HepG2 (cell line): ENCODE data around the gene PEX14. TPM values are rescaled to one million over a fixed set of nuclear protein-coding genes. Genes with fewer than 3 reads are reported as not detected.

Experiments
- ATAC-seq: fragments of 200-7000 bp; cut with Tn5 transposase; 3 replicates; pipeline ENCODE4 v1.9.1; 2020; ENCODE audit warnings: mild to moderate bottlenecking, moderate library complexity
- BruUV-seq: library from RNA; stranded (reverse); fragments of 400-500 nt; replicated peaks from 2 replicates; lab custom pipeline; 2021; lab: Mats Ljungman, UMichigan
- CTCF ChIA-PET: fragments of 300-600 bp; formaldehyde crosslinking; extraction: SDS; loops from one replicate; lab custom pipeline; 2021; ENCODE audit warnings: low total read pairs, inconsistent platforms, low intra/inter-chr PET ratio; lab: Yijun Ruan, JAX
- POLR2A ChIA-PET: fragments of 350-600 bp; sonication (Branson Sonifier 250); formaldehyde crosslinking; loops from one replicate; lab custom pipeline; 2020; ENCODE audit warnings: antibody characterized with exemption, inconsistent platforms; lab: Yijun Ruan, JAX
- DNase-seq: peaks from one replicate; pipeline ENCODE4 v3.0.0-alpha.2; 2015; ENCODE audit warnings: low spot score
- FAIRE-seq: peaks from 3 replicates; lab custom pipeline; 2011; peaks lifted over from hg19 to GRCh38; lab: Jason Lieb, UNC
- H2AFZ ChIP-seq: one replicate; pipeline ENCODE4 v1.6.1; 2011; ENCODE audit warnings: low read length, inconsistent platforms
- H3K27ac ChIP-seq: fragments of 300-600 bp; 3 replicates; pipeline ENCODE4 v1.8.0; 2011; ENCODE audit warnings: mixed run types, mild to moderate bottlenecking, mixed read lengths, low read length, inconsistent platforms; ENCODE audit not compliant: insufficient read depth; ENCODE audit errors: extremely low read length
- H3K27me3 ChIP-seq, 2 experiments: fragments of 200-600 bp in 1 of 2; 2 replicates in 1 of 2; 3 replicates in 1 of 2; pipeline versions ENCODE4 v1.6.0 to v1.8.0; 2011; ENCODE audit warnings: low read length in 2 of 2, mild to moderate bottlenecking in 2 of 2, moderate library complexity in 2 of 2, inconsistent platforms in 1 of 2; ENCODE audit not compliant: insufficient read depth in 2 of 2, control insufficient read depth in 1 of 2
- H3K36me3 ChIP-seq, 2 experiments: fragments of 200-600 bp in 1 of 2; replicated peaks in 1 of 2; 2 replicates in 1 of 2; 3 replicates in 1 of 2; pipeline versions ENCODE4 v1.5.1 to v1.8.0; 2011; ENCODE audit warnings: low read length in 2 of 2, inconsistent platforms in 1 of 2; ENCODE audit not compliant: insufficient read depth in 2 of 2, control insufficient read depth in 1 of 2
- H3K4me1 ChIP-seq: 2 replicates; pipeline ENCODE4 v1.5.1; 2012; ENCODE audit warnings: low read length, inconsistent platforms; ENCODE audit not compliant: insufficient read depth
- H3K4me2 ChIP-seq: 2 replicates; pipeline ENCODE4 v1.6.0; 2011; ENCODE audit warnings: low read depth, low read length, inconsistent platforms
- H3K4me3 ChIP-seq, 3 experiments: fragments of 200-600 bp in 1 of 3; sonication (generic), shearing (Covaris generic) in 1 of 3; replicated peaks in 1 of 3; 2 replicates each; pipeline ENCODE4 v1.5.1; 2011 to 2016; ENCODE audit warnings: low read length in 3 of 3, inconsistent platforms in 2 of 3, low read depth in 2 of 3, mild to moderate bottlenecking in 2 of 3, control low read depth in 1 of 3, mixed read lengths in 1 of 3; ENCODE audit not compliant: insufficient read depth in 1 of 3
- H3K79me2 ChIP-seq: one replicate; pipeline ENCODE4 v1.6.1; 2011; ENCODE audit warnings: low read length, inconsistent platforms; ENCODE audit not compliant: insufficient read depth
- H3K9ac ChIP-seq: 2 replicates; pipeline ENCODE4 v1.6.0; 2011; ENCODE audit warnings: mild to moderate bottlenecking, low read depth, low read length, inconsistent platforms; ENCODE audit not compliant: insufficient read depth
- H3K9me3 ChIP-seq: 2 replicates; pipeline ENCODE4 v1.5.1; 2012; ENCODE audit warnings: mild to moderate bottlenecking, low read length
- H4K20me1 ChIP-seq: 2 replicates; pipeline ENCODE4 v1.6.0; 2011; ENCODE audit warnings: inconsistent platforms, mild to moderate bottlenecking, low read length, moderate library complexity; ENCODE audit not compliant: insufficient read depth
- CCDC6 ChIP-seq: sonication (generic); formaldehyde crosslinking; IDR thresholded peaks from 2 replicates; pipeline ENCODE4 v1.8.1; 2022; ENCODE audit warnings: mild to moderate bottlenecking, missing genetic modification reagents, moderate library complexity
- ELK4 ChIP-seq: sonication (generic); formaldehyde crosslinking; IDR thresholded peaks from 2 replicates; pipeline ENCODE4 v1.9.0; 2021; ENCODE audit warnings: missing genetic modification reagents, borderline replicate concordance
- NFKBIZ ChIP-seq: IDR thresholded peaks from 2 replicates; pipeline ENCODE4 v1.6.1; 2018; ENCODE audit warnings: missing genetic modification reagents, missing compliant biosample characterization
- SATB2 ChIP-seq: sonication (generic); formaldehyde crosslinking; IDR thresholded peaks from 2 replicates; pipeline ENCODE4 v1.5.0; 2020; ENCODE audit warnings: missing genetic modification reagents
- ZNF773 ChIP-seq: sonication (generic); formaldehyde crosslinking; IDR thresholded peaks from 2 replicates; pipeline ENCODE4 v1.4.0; 2020; ENCODE audit warnings: missing genetic modification reagents, borderline replicate concordance
- ZNF775 ChIP-seq: sonication (generic); formaldehyde crosslinking; IDR thresholded peaks from 2 replicates; pipeline ENCODE4 v1.4.0; 2020; ENCODE audit warnings: missing genetic modification reagents, mild to moderate bottlenecking, moderate library complexity, borderline replicate concordance
- ZNF790 ChIP-seq: sonication (generic); formaldehyde crosslinking; IDR thresholded peaks from 2 replicates; pipeline ENCODE4 v1.8.0; 2022; ENCODE audit warnings: missing genetic modification reagents, mild to moderate bottlenecking, borderline replicate concordance
- WGBS: methylation state at CpG from one replicate; pipeline ENCODE4 v1.1.6; 2017; ENCODE audit warnings: low lambda C conversion rate; 5-methylcytosine and 5-hydroxymethylcytosine counted together
- in situ Hi-C: cut with HindIII; loops from 2 replicates; pipeline ENCODE4 v1.10.0; 2017; ENCODE audit warnings: low pct_unique_long_range_greater_than_20kb; ENCODE audit not compliant: extremely low pct_ligation_motif_present
- intact Hi-C: fragments of 100-400 bp; cut with micrococcal nuclease; formaldehyde crosslinking; loops from one replicate; pipeline ENCODE4 v1.10.0; 2022; ENCODE audit not compliant: unreplicated experiment
- polyA plus RNA-seq, 8 experiments: library from polyadenylated mRNA; depleted of rRNA in 3 of 8; stranded (reverse) in 7 of 8; unstranded in 1 of 8; fragments of >200 nt; fragmentation: Illumina TruSeq in 4 of 8; extraction: Trizol in 4 of 8; gene quantifications; 2 replicates each; pipeline versions ENCODE4 v1.2.1 to v1.2.3, GENCODE V29; 2011 to 2016; ENCODE audit warnings: low read depth in 4 of 8, missing spikeins in 1 of 8, mixed read lengths in 1 of 8; ENCODE audit not compliant: insufficient read depth in 1 of 8
- total RNA-seq, 5 experiments: library from RNA; depleted of rRNA; stranded (reverse); fragments of >200 nt; fragmentation: Illumina TruSeq; extraction: Trizol; gene quantifications; 2 replicates each; pipeline ENCODE4 v1.2.3, GENCODE V29; 2016; ENCODE audit warnings: low read depth in 1 of 5

The PEX14 gene
- total and polyA plus RNA-seq, 2 of the 13 experiments (the other 11 are each of a cell fraction or from before 2014, with no cell fraction given), result 6.5 to 9.9 TPM

DNA sequence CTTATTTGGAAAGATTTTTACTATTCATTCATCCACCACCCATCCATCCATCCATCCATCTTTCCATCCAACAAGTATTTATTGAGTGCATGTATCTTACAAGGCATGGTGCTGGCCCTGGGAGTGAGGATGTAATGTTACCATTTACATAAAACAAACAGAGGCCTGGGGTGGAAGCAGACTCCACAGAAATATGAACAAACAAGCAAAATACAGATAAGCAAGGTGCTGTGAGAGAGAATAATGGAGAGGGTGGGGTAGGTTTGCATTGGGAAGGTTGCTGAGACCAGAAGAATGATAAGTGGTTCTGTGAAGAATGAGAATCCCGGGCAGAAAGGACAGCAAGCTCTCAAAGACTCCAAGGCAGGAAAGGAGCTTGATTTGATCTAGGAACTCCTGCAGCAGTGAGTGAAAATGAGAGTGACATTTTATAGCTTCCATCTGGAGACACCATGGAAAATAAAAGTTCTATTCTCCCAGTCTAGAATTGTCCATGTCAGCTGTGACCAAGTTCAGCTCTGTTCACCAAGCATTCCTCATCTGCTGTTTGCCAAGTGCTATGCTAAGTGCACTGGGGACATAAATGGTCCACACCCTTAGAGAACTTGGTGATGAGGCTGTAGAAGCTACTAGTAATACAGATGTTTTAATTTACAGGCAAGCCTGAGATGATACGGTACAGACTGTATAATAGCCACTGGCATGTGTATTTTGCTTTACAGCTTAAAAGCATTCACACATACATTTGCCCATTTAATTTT lies 75.3 kb downstream of the PEX14 start (continued):
- no peak for TF ChIP-seq ELK4 (CRISPR knock-in tag)
- TF ChIP-seq NFKBIZ, result no peak
- no peak for TF ChIP-seq ZNF790 (CRISPR knock-in tag)

- DNase-seq (no peak), ATAC-seq (no peak), FAIRE-seq (no peak)
- ChIA-PET CTCF (no interaction called here), POLR2A (no interaction called here)
- no TSS peak for BruUV-seq
- Histone ChIP-seq H3K36me3 (peaks cover 0 to 2% of the 10 kb centered on the region in 2 experiments; a peak in 1 of 5 replicates), H3K4me1 (peaks cover 41% of the 10 kb centered on the region), H3K4me2 (no peak overlapping the region), H4K20me1 (0 out of 2 replicates have a peak, but pooled peaks cover 4% of the 10 kb centered on the region), H3K9me3 (no peaks in the 10 kb centered on the region), H3K9ac (no peak overlapping the region), H3K27me3 (no peaks in the 10 kb centered on the region), H3K4me3 (no peak overlapping the region), H3K79me2 (no peaks in the 10 kb centered on the region), H3K27ac (no peak overlapping the region), H2AFZ (no peak overlapping the region)
- in situ Hi-C loops, result no loop called here
- intact Hi-C loops, result no loop called here
- WGBS, result 93% methylated on average over 10 of the region's 10 CpGs
- TF ChIP-seq CCDC6 (CRISPR knock-in tag) (no peak), ZNF775 (no peak), ZNF773 (CRISPR knock-in tag) (no peak), SATB2 (CRISPR knock-in tag) (no peak)
Observed at GRCh38 chr1:10553118-10553517, 78.4 kb downstream of the PEX14 start.
